T-helper 1 cell treated with Interleukin-12 subunit alpha and Interleukin-12 subunit beta and Interleukin-4 antibody, amounts not matched to agents 30 μg/mL and 1 μg/mL, for 36 hours (primary cell): ENCODE data around the gene MAGIX.
"Not testable (repeated sequence)": the region's sequence is repeated elsewhere in the genome, so short reads cannot be mapped to it uniquely, and the experiment has no call there.

Experiments used
- H3K27ac Mint-ChIP-seq: one replicate; pipeline ENCODE4 v1.8.0; 2021; ENCODE audit warnings: mild to moderate bottlenecking, mixed read lengths
- H3K27me3 Mint-ChIP-seq: one replicate; pipeline ENCODE4 v1.8.0; 2021; ENCODE audit warnings: low read depth, mixed read lengths
- H3K36me3 Mint-ChIP-seq: one replicate; pipeline ENCODE4 v1.8.0; 2021; ENCODE audit warnings: low read depth, mixed read lengths
- H3K4me1 Mint-ChIP-seq: one replicate; pipeline ENCODE4 v1.8.0; 2021; ENCODE audit warnings: low read depth, mixed read lengths
- H3K4me3 Mint-ChIP-seq: one replicate; pipeline ENCODE4 v1.8.0; 2021; ENCODE audit warnings: mild to moderate bottlenecking, moderate library complexity, mixed read lengths
- H3K9me3 Mint-ChIP-seq: one replicate; pipeline ENCODE4 v1.8.0; 2021; ENCODE audit warnings: mixed read lengths

The MAGIX gene

GRCh38 chrX:49167740-49168108 lies 5.2 kb downstream of the MAGIX start:
- peaks cover 26% of the 10 kb centered on the region for H3K4me1 Mint-ChIP-seq
- H3K27ac Mint-ChIP-seq, result peak overlapping the region; percentile 95
- H3K27me3 Mint-ChIP-seq, result no peaks in the 10 kb centered on the region
- H3K4me3 Mint-ChIP-seq, result peak overlapping the region; percentile 80
- no peaks in the 10 kb centered on the region for H3K9me3 Mint-ChIP-seq
- no peaks in the 10 kb centered on the region for H3K36me3 Mint-ChIP-seq

GRCh38 chrX:49171752-49172279 lies 9.3 kb downstream of the MAGIX start, which contains the start of gene PLP2:
TSS of gene PLP2 (plus strand) at chrX:49171898. CDS start at chrX:49172001, 103 bp downstream.
- Mint-ChIP-seq H3K27me3 (no peaks in the 10 kb centered on the region), H3K9me3 (no peaks in the 10 kb centered on the region), H3K4me1 (peaks cover 23% of the 10 kb centered on the region), H3K4me3 (peak within 1 kb of the TSS; percentile 86), H3K27ac (peak within 1 kb of the TSS; percentile 75), H3K36me3 (peaks cover 15% of the 10 kb centered on the region)

- Mint-ChIP-seq H3K4me3 (peak overlapping the region; percentile 86), H3K27me3 (no peaks in the 10 kb centered on the region), H3K36me3 (peaks cover 15% of the 10 kb centered on the region)
These were observed 9.8 kb downstream of the MAGIX start for GRCh38 chrX:49172280-49172780.

GRCh38 chrX:49173544-49173943 lies 11.0 kb downstream of the MAGIX start:
- H3K4me3 Mint-ChIP-seq, H3K27me3 Mint-ChIP-seq, H3K9me3 Mint-ChIP-seq: not testable (repeated sequence)
- Mint-ChIP-seq H3K4me1 (peaks cover 21% of the 10 kb centered on the region), H3K27ac (peak overlapping the region; percentile 59), H3K36me3 (peaks cover 19% of the 10 kb centered on the region)

More at GRCh38 chrX:49172280-49172780, 9.8 kb downstream of the MAGIX start:
- Mint-ChIP-seq H3K27ac (peak overlapping the region; percentile 75), H3K9me3 (no peaks in the 10 kb centered on the region), H3K4me1 (peaks cover 22% of the 10 kb centered on the region)

GRCh38 chrX:49174723-49175122 lies 12.2 kb downstream of the MAGIX start:
- H3K4me3 Mint-ChIP-seq, result peak overlapping the region; percentile 26
- peak overlapping the region; percentile 20 for H3K27ac Mint-ChIP-seq
- H3K27me3 Mint-ChIP-seq, result no peaks in the 10 kb centered on the region
- H3K9me3 Mint-ChIP-seq, result no peaks in the 10 kb centered on the region
- H3K4me1 Mint-ChIP-seq, result peaks cover 21% of the 10 kb centered on the region
- H3K36me3 Mint-ChIP-seq, result peaks cover 25% of the 10 kb centered on the region

- Mint-ChIP-seq H3K27me3 (no peaks in the 10 kb centered on the region), H3K4me3 (no peak overlapping the region), H3K4me1 (peaks cover 23% of the 10 kb centered on the region), H3K27ac (no peak overlapping the region), H3K9me3 (no peaks in the 10 kb centered on the region), H3K36me3 (peaks cover 29% of the 10 kb centered on the region)
These were observed 13.1 kb downstream of the MAGIX start for GRCh38 chrX:49175435-49176274.

- Mint-ChIP-seq H3K4me1 (peaks cover 24% of the 10 kb centered on the region), H3K4me3 (no peak overlapping the region)
These were observed 14.1 kb downstream of the MAGIX start for GRCh38 chrX:49176421-49177326.

GRCh38 chrX:49177338-49177833 lies 14.8 kb downstream of the MAGIX start:
- peaks cover 24% of the 10 kb centered on the region for H3K4me1 Mint-ChIP-seq
- H3K27me3 Mint-ChIP-seq, result no peaks in the 10 kb centered on the region
- H3K4me3 Mint-ChIP-seq, result no peak overlapping the region
- H3K27ac Mint-ChIP-seq, result no peak overlapping the region
- no peaks in the 10 kb centered on the region for H3K9me3 Mint-ChIP-seq
- peaks cover 36% of the 10 kb centered on the region for H3K36me3 Mint-ChIP-seq

More at GRCh38 chrX:49176421-49177326, 14.1 kb downstream of the MAGIX start:
- Mint-ChIP-seq H3K27me3 (no peaks in the 10 kb centered on the region), H3K9me3 (no peaks in the 10 kb centered on the region), H3K27ac (no peak overlapping the region), H3K36me3 (peaks cover 32% of the 10 kb centered on the region)

- H3K36me3 Mint-ChIP-seq, result peaks cover 38% of the 10 kb centered on the region
- H3K4me3 Mint-ChIP-seq, result no peak overlapping the region
- H3K9me3 Mint-ChIP-seq, result no peaks in the 10 kb centered on the region
- H3K27me3 Mint-ChIP-seq, result no peaks in the 10 kb centered on the region
- no peak overlapping the region for H3K27ac Mint-ChIP-seq
- H3K4me1 Mint-ChIP-seq, result peaks cover 22% of the 10 kb centered on the region
These were observed 15.4 kb downstream of the MAGIX start for GRCh38 chrX:49177873-49178480.

GRCh38 chrX:49178537-49178936 lies 16.0 kb downstream of the MAGIX start:
- no peak overlapping the region for H3K27ac Mint-ChIP-seq

GRCh38 chrX:49179358-49179757 lies 16.8 kb downstream of the MAGIX start:
- H3K4me3 Mint-ChIP-seq, result no peak overlapping the region
- H3K4me1 Mint-ChIP-seq, result peaks cover 25% of the 10 kb centered on the region
- H3K27ac Mint-ChIP-seq, result no peak overlapping the region
- no peaks in the 10 kb centered on the region for H3K9me3 Mint-ChIP-seq
- peaks cover 38% of the 10 kb centered on the region for H3K36me3 Mint-ChIP-seq
- H3K27me3 Mint-ChIP-seq, result no peaks in the 10 kb centered on the region

More at GRCh38 chrX:49178537-49178936, 16.0 kb downstream of the MAGIX start:
- peaks cover 22% of the 10 kb centered on the region for H3K4me1 Mint-ChIP-seq
- no peaks in the 10 kb centered on the region for H3K27me3 Mint-ChIP-seq
- H3K4me3 Mint-ChIP-seq, result no peak overlapping the region
- H3K36me3 Mint-ChIP-seq, result peaks cover 38% of the 10 kb centered on the region
- H3K9me3 Mint-ChIP-seq, result no peaks in the 10 kb centered on the region

- no peaks in the 10 kb centered on the region for H3K9me3 Mint-ChIP-seq
- peaks cover 20% of the 10 kb centered on the region for H3K4me1 Mint-ChIP-seq
These were observed 21.2 kb downstream of the MAGIX start for GRCh38 chrX:49183701-49184281.

More at GRCh38 chrX:49183701-49184281, 21.2 kb downstream of the MAGIX start:
- no peak overlapping the region for H3K27ac Mint-ChIP-seq
- peak overlapping the region; percentile 68 for H3K4me3 Mint-ChIP-seq
- no peaks in the 10 kb centered on the region for H3K27me3 Mint-ChIP-seq
- H3K36me3 Mint-ChIP-seq, result peaks cover 18% of the 10 kb centered on the region
